Smooth muscle cell (in vitro differentiated cells): Measurements from ENCODE around the gene BARHL1. TPM values are rescaled to one million over a fixed set of nuclear protein-coding genes. Genes with fewer than 3 reads are reported as not detected.
"Not testable (repeated sequence)": the region's sequence is repeated elsewhere in the genome, so short reads cannot be mapped to it uniquely, and the experiment has no call there.

ENCODE experiments used
- DNase-seq: peaks from one replicate; lab custom pipeline; 2025; ENCODE audit not compliant: unreplicated experiment; lab: John Stamatoyannopoulos, UW
- H2AFZ ChIP-seq: fragments of 200-600 bp; sonication (generic); 2 replicates; pipeline ENCODE4 v1.6.0; 2016; ENCODE audit warnings: antibody characterized with exemption, low read depth, mild to moderate bottlenecking
- H3F3A ChIP-seq: fragments of 200-600 bp; sonication (generic); 2 replicates; pipeline ENCODE4 v1.6.0; 2017; ENCODE audit warnings: antibody characterized with exemption, low read depth
- H3K27ac ChIP-seq: fragments of 200-600 bp; sonication (generic); 2 replicates; pipeline ENCODE4 v1.5.1; 2016; ENCODE audit warnings: low read depth, mild to moderate bottlenecking
- H3K27me3 ChIP-seq: fragments of 200-600 bp; sonication (generic); 2 replicates; pipeline ENCODE4 v1.6.1; 2016; ENCODE audit warnings: low read depth, mild to moderate bottlenecking
- H3K36me3 ChIP-seq: fragments of 200-600 bp; sonication (generic); 2 replicates; pipeline ENCODE4 v1.5.1; 2016; ENCODE audit warnings: low read depth
- H3K4me1 ChIP-seq: fragments of 200-600 bp; sonication (generic); 2 replicates; pipeline ENCODE4 v1.5.1; 2016; ENCODE audit warnings: low read depth
- H3K4me2 ChIP-seq: fragments of 200-600 bp; sonication (generic); 2 replicates; pipeline ENCODE4 v1.6.0; 2016; ENCODE audit warnings: mild to moderate bottlenecking
- H3K4me3 ChIP-seq: fragments of 200-600 bp; sonication (generic); 2 replicates; pipeline ENCODE4 v1.5.1; 2016; ENCODE audit warnings: mild to moderate bottlenecking
- H3K79me2 ChIP-seq: fragments of 200-600 bp; sonication (generic); 2 replicates; pipeline ENCODE4 v1.6.0; 2016; ENCODE audit warnings: low read depth, mild to moderate bottlenecking
- H3K9ac ChIP-seq: fragments of 200-600 bp; sonication (generic); 2 replicates; pipeline ENCODE4 v1.6.0; 2016; ENCODE audit warnings: low read depth
- H3K9me3 ChIP-seq: fragments of 200-600 bp; sonication (generic); replicated peaks from 2 replicates; pipeline ENCODE4 v1.5.1; 2016; ENCODE audit warnings: low read depth
- H4K20me1 ChIP-seq: fragments of 200-600 bp; sonication (generic); 2 replicates; pipeline ENCODE4 v1.6.0; 2016; ENCODE audit warnings: low read depth
- WGBS: methylation state at CpG from one replicate; pipeline ENCODE4 v1.1.7; 2016; ENCODE audit warnings: low lambda C conversion rate; 5-methylcytosine and 5-hydroxymethylcytosine counted together
- polyA plus RNA-seq: library from polyadenylated mRNA; unstranded; fragments of >200 nt; fragmentation: Nextera tagmentation; extraction: Ambion mirVana; gene quantifications from 2 replicates; pipeline ENCODE4 v1.2.1, GENCODE V29; 2016
- total RNA-seq: library from RNA; depleted of rRNA; stranded (reverse); fragments of >200 nt; gene quantifications from 2 replicates; pipeline ENCODE4 v1.2.3, GENCODE V29; 2014
- TF ChIP-seq, protein P1 (sequence below): fragments of 200-600 bp; sonication (generic); IDR thresholded peaks from 2 replicates; pipeline ENCODE4 v1.5.1; 2017; ENCODE audit warnings: borderline replicate concordance, mild to moderate bottlenecking, antibody characterized with exemption; ENCODE audit not compliant: insufficient read depth, poor library complexity, severe bottlenecking

Gene BARHL1
- total and polyA plus RNA-seq, 2 experiments from 2014 or later, result 0.24 TPM; not detected in 1

DNA sequence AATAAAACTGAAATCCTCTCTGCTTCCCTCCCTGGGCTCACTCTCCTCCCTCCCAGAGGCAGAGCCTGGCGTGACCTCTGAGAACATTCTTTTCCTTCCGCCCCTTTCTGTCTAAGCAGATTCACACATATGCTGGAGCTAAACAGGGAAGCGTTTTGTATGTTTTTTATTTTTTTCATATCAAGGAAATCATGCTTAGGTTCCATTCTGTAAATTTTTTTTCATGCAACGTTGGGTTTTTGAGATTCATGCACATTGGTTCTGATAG is 20.2 kb upstream of the BARHL1 start:
- no peaks in the 10 kb centered on the region for H3K9me3 ChIP-seq
- H2AFZ ChIP-seq, result no peak overlapping the region
- H3K4me3 ChIP-seq, result no peak overlapping the region
- DNase-seq, result no peak
- H3K27ac ChIP-seq, result no peak overlapping the region
- no peaks in the 10 kb centered on the region for H3K4me1 ChIP-seq
- no peaks in the 10 kb centered on the region for H4K20me1 ChIP-seq
- H3K9ac ChIP-seq, result no peak overlapping the region
- 79% methylated on average over 4 of the region's 4 CpGs for WGBS
- no peaks in the 10 kb centered on the region for H3K79me2 ChIP-seq
- H3K36me3 ChIP-seq, result no peaks in the 10 kb centered on the region
- no peaks in the 10 kb centered on the region for H3F3A ChIP-seq
- H3K4me2 ChIP-seq, result no peak overlapping the region
- TF ChIP-seq, protein P1, sequence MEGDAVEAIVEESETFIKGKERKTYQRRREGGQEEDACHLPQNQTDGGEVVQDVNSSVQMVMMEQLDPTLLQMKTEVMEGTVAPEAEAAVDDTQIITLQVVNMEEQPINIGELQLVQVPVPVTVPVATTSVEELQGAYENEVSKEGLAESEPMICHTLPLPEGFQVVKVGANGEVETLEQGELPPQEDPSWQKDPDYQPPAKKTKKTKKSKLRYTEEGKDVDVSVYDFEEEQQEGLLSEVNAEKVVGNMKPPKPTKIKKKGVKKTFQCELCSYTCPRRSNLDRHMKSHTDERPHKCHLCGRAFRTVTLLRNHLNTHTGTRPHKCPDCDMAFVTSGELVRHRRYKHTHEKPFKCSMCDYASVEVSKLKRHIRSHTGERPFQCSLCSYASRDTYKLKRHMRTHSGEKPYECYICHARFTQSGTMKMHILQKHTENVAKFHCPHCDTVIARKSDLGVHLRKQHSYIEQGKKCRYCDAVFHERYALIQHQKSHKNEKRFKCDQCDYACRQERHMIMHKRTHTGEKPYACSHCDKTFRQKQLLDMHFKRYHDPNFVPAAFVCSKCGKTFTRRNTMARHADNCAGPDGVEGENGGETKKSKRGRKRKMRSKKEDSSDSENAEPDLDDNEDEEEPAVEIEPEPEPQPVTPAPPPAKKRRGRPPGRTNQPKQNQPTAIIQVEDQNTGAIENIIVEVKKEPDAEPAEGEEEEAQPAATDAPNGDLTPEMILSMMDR, result no peak
- peaks cover 24% of the 10 kb centered on the region for H3K27me3 ChIP-seq

DNA sequence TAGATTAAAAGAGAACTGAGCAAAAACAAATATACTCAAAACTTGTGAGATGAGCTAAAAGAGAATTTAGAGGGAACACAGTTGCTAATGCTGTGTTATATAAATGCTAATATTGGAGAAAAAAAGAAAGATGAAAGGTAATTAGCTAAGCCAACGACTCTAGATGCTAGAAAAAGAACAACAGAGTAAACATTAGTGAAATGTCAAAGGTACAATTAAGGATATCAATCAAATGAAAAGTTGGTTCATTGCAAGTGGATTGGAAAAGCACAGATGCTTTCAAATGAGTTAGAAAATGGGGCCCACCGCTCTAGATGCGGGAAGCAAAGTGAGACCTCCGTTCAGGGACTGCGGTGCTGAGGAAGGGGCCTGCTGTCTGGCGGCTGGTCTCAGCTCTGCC is 17.9 kb upstream of the BARHL1 start:
- Histone ChIP-seq H3K27me3 (peaks cover 28% of the 10 kb centered on the region), H4K20me1 (no peaks in the 10 kb centered on the region), H3K4me1 (no peaks in the 10 kb centered on the region), H3F3A (no peaks in the 10 kb centered on the region), H3K4me3 (no peak overlapping the region), H3K27ac (no peak overlapping the region), H3K36me3 (no peaks in the 10 kb centered on the region), H3K9me3 (no peaks in the 10 kb centered on the region), H3K79me2 (no peaks in the 10 kb centered on the region), H3K9ac (no peak overlapping the region), H2AFZ (no peak overlapping the region), H3K4me2 (no peak overlapping the region)
- no peak for DNase-seq
- 83% methylated on average over 6 of the region's 6 CpGs for WGBS
- TF ChIP-seq, protein P1, result no peak

DNA sequence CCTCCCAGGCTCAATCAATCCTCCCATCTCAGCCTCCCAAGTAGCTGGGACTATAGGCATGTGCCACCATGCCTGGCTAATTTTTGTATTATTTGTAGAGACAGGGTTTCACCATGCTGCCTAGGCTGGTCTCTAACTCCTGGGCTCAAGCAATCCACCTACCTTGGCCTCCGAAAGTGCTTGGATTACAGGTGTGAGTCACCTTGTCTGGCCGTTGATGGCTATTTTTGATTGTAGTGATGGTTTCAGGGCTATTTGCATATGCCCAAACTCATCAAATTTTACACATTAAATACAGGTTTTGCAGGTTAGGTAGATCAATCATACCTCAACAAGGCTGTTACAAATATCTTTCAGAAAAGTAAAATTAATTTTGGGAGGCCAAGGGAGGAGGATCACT is 13.6 kb upstream of the BARHL1 start:
- not testable (repeated sequence) for H3K36me3 ChIP-seq, H3K27ac ChIP-seq, H3K79me2 ChIP-seq, DNase-seq, H4K20me1 ChIP-seq, H3K4me2 ChIP-seq, H3K4me1 ChIP-seq, H3K27me3 ChIP-seq, H2AFZ ChIP-seq, H3K9ac ChIP-seq, H3K9me3 ChIP-seq, H3F3A ChIP-seq, H3K4me3 ChIP-seq
- 74% methylated on average over 2 of the region's 2 CpGs for WGBS

DNA sequence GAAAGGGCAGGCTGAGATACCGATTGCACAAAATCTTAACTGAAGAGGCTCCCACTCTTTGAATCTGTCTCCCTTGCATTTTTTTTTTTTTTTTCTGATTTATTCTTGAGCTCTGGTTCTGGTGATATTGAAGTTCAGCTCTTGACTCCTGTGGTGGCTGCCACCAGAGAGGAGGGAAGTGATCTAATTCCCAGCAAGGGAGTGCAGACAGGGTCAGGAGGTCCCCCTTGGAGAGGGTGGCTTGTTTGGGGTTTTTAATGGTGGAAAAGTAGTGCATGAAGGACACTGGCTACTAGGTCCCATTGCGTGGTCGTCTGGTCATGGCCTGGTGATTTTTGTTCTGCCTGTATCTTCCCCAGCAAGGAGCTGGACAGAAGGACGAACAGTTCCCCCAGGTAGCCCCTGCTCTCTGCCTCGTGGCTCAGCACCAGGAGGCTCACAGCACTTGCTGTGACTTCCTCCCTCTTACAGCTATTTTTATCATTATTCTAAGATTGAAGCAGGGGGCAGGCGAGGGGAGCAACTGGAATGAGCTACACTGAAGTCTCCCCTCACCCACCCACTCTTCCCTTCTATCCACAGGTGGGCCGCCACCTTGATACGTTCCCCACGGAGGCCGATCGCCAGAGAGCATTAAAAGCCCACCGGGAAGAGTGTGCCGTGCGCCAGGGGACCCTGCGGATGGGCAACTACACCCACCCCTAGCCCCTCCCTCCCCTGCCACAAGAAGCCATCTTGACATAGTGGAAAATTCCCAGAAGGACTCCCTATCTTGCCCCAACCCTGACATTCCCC is 10.4 kb upstream of the BARHL1 start:
- no peak for DNase-seq
- Histone ChIP-seq H3K27me3 (peaks cover 22% of the 10 kb centered on the region), H3K36me3 (no peaks in the 10 kb centered on the region), H3K4me1 (no peaks in the 10 kb centered on the region), H3K79me2 (no peaks in the 10 kb centered on the region), H3K4me2 (no peak overlapping the region), H2AFZ (no peak overlapping the region), H4K20me1 (no peaks in the 10 kb centered on the region), H3K9me3 (no peaks in the 10 kb centered on the region), H3K9ac (no peak overlapping the region), H3F3A (no peaks in the 10 kb centered on the region), H3K27ac (no peak overlapping the region), H3K4me3 (no peak overlapping the region)
- 93% methylated on average over 15 of the region's 15 CpGs for WGBS
- TF ChIP-seq, protein P1, result no peak
